CD14-positive monocyte (primary cell): ENCODE measurements around the gene CXADR. TPM values are rescaled to one million over a fixed set of nuclear protein-coding genes. Genes with fewer than 3 reads are reported as not detected.

Experiments
- DNase-seq, 3 donors: peaks; one replicate each; pipeline ENCODE4 v3.0.0-alpha.2; 2011 to 2022
- H2AFZ ChIP-seq: 2 replicates; pipeline ENCODE4 v1.6.0; 2012; ENCODE audit warnings: mild to moderate bottlenecking, low read depth, low read length, inconsistent platforms; ENCODE audit not compliant: insufficient read depth, poor library complexity, severe bottlenecking
- H3K27ac ChIP-seq, 2 donors: 1 replicate in 1 of 2; 2 replicates in 1 of 2; pipeline ENCODE4 v1.5.1; 2012 to 2013; ENCODE audit warnings: low read length in 2 of 2, control low read depth in 1 of 2, inconsistent platforms in 1 of 2, low read depth in 1 of 2, mild to moderate bottlenecking in 1 of 2
- H3K27me3 ChIP-seq, 2 donors: one replicate each; pipeline versions ENCODE4 v1.6.0 to v1.6.1; 2011 to 2013; ENCODE audit warnings: low read length in 2 of 2; ENCODE audit not compliant: control insufficient read depth in 2 of 2, insufficient read depth in 2 of 2
- H3K36me3 ChIP-seq, 2 donors: replicated peaks in 1 of 2; 1 replicate in 1 of 2; 2 replicates in 1 of 2; pipeline versions ENCODE4 v1.5.1 to v1.6.1; 2012 to 2013; ENCODE audit warnings: low read length in 2 of 2, control low read depth in 1 of 2, inconsistent platforms in 1 of 2, mild to moderate bottlenecking in 1 of 2; ENCODE audit not compliant: insufficient read depth in 2 of 2, control insufficient read depth in 1 of 2
- H3K4me1 ChIP-seq, 2 donors: 1 replicate in 1 of 2; 2 replicates in 1 of 2; pipeline versions ENCODE4 v1.5.1 to v1.6.1; 2012 to 2013; ENCODE audit warnings: low read length in 2 of 2, control low read depth in 1 of 2, inconsistent platforms in 1 of 2, mild to moderate bottlenecking in 1 of 2, moderate library complexity in 1 of 2; ENCODE audit not compliant: insufficient read depth in 2 of 2, control insufficient read depth in 1 of 2
- H3K4me2 ChIP-seq: replicated peaks from 2 replicates; pipeline ENCODE3; 2012; ENCODE audit warnings: low read length, moderate library complexity, mild to moderate bottlenecking; ENCODE audit not compliant: poor library complexity, severe bottlenecking; ENCODE audit errors: extremely low read depth
- H3K4me3 ChIP-seq, 3 experiments: fragments of 200-600 bp in 1 of 3; sonication (generic) in 1 of 3; replicated peaks in 1 of 3; 1 replicate in 2 of 3; 2 replicates in 1 of 3; pipeline ENCODE4 v1.5.1; 2011 to 2013; ENCODE audit warnings: low read length in 3 of 3, mild to moderate bottlenecking in 3 of 3, control low read depth in 2 of 3, low read depth in 2 of 3, inconsistent platforms in 1 of 3, moderate library complexity in 1 of 3
- H3K79me2 ChIP-seq: 2 replicates; pipeline ENCODE4 v1.6.0; 2012; ENCODE audit warnings: mild to moderate bottlenecking, control low read depth, inconsistent platforms, low read length, moderate library complexity; ENCODE audit not compliant: insufficient read depth
- H3K9ac ChIP-seq: 2 replicates; pipeline ENCODE4 v1.6.0; 2017; ENCODE audit warnings: low read length, mild to moderate bottlenecking; ENCODE audit not compliant: insufficient read depth, poor library complexity, severe bottlenecking
- H3K9me3 ChIP-seq, 2 donors: replicated peaks in 1 of 2; 1 replicate in 1 of 2; 2 replicates in 1 of 2; pipeline versions ENCODE4 v1.5.1 to v1.6.1; 2012 to 2013; ENCODE audit warnings: low read length in 2 of 2, control low read depth in 1 of 2; ENCODE audit not compliant: control insufficient read depth in 1 of 2, insufficient read depth in 1 of 2
- H4K20me1 ChIP-seq: 2 replicates; pipeline ENCODE4 v1.6.0; 2012; ENCODE audit warnings: mild to moderate bottlenecking, low read length, control low read depth, moderate library complexity; ENCODE audit not compliant: insufficient read depth
- H3K27ac Mint-ChIP-seq, 7 donors: one replicate each; pipeline ENCODE4 v1.8.0; 2020; ENCODE audit warnings: mild to moderate bottlenecking in 7 of 7, mixed read lengths in 7 of 7, moderate library complexity in 6 of 7, inconsistent platforms in 2 of 7
- H3K27me3 Mint-ChIP-seq, 3 donors: one replicate each; pipeline ENCODE4 v1.8.0; 2021 to 2022; ENCODE audit warnings: low read depth in 3 of 3, mild to moderate bottlenecking in 3 of 3, mixed read lengths in 3 of 3, moderate library complexity in 3 of 3, inconsistent platforms in 1 of 3
- H3K36me3 Mint-ChIP-seq, 2 donors: one replicate each; pipeline ENCODE4 v1.8.0; 2020; ENCODE audit warnings: mixed read lengths in 2 of 2, inconsistent platforms in 1 of 2, mild to moderate bottlenecking in 1 of 2
- H3K4me1 Mint-ChIP-seq: one replicate; pipeline ENCODE4 v1.8.0; 2020; ENCODE audit warnings: mild to moderate bottlenecking, mixed read lengths
- H3K4me3 Mint-ChIP-seq, 2 donors: one replicate each; pipeline ENCODE4 v1.8.0; 2020; ENCODE audit warnings: mild to moderate bottlenecking in 2 of 2, mixed read lengths in 2 of 2, moderate library complexity in 1 of 2
- H3K9me3 Mint-ChIP-seq, 7 donors: one replicate each; pipeline ENCODE4 v1.8.0; 2020 to 2022; ENCODE audit warnings: mixed read lengths in 7 of 7, mild to moderate bottlenecking in 6 of 7, moderate library complexity in 6 of 7, inconsistent platforms in 2 of 7
- WGBS: methylation state at CpG from one replicate; pipeline ENCODE4 v1.1.5; 2013; ENCODE audit warnings: missing lambda C conversion rate; ENCODE audit not compliant: insufficient coverage; 5-methylcytosine and 5-hydroxymethylcytosine counted together
- intact Hi-C, 2 donors: fragments of 100-400 bp; cut with micrococcal nuclease; formaldehyde crosslinking; loops; one replicate each; pipeline versions ENCODE4 v1.15.0 to v1.15.1; 2023
- polyA plus RNA-seq, 3 donors: library from polyadenylated mRNA; depleted of rRNA in 1 of 3; unstranded in 2 of 3; stranded (reverse) in 1 of 3; fragments of 300-500 nt in 2 of 3; fragments of >200 nt in 1 of 3; fragmentation: Illumina TruSeq in 2 of 3; gene quantifications; 1 replicate in 2 of 3; 2 replicates in 1 of 3; pipeline ENCODE4 v1.2.3, GENCODE V29; 2012 to 2021
- TF ChIP-seq, protein P1 (sequence below): fragments of 200-600 bp; IDR thresholded peaks from one replicate; pipeline ENCODE4 v1.8.0; 2022; ENCODE audit warnings: antibody characterized with exemption, mild to moderate bottlenecking

The CXADR gene
- polyA plus RNA-seq, 3 donors, result not detected

DNA sequence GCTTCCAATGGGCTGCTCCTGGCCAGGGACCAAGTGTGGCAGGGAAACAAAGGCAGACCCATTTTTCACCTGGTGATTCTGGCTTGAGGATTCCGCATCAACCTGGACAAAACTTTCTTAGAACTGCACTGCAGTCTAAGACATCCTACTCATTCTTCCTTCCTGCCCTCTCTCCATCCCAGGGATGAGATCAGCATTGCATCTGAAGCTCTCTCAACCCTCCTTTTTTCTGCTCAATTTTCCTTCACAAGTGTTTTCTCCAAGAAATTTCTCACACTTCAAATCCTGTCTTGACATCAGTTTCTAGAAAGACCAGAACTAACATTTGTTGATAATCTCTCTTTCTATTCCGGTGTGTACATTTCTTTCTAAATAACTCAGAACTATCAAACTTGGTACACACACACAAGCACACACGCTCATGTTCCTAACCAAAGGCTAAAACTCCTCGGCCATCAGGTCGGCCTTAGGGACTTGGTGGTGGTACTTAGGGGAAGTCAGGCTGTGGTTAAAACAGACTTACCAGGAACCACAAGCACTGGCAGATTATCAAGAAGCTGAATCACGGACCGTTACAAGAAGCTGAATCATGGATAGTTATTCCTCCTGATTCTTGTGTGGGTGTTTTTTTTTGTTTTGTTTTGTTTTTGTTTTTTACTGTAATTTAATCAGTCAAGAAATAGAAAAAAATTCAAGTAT lies 21.0 kb upstream of the CXADR start:
- no peaks in the 10 kb centered on the region for H4K20me1 ChIP-seq
- TF ChIP-seq, protein P1, sequence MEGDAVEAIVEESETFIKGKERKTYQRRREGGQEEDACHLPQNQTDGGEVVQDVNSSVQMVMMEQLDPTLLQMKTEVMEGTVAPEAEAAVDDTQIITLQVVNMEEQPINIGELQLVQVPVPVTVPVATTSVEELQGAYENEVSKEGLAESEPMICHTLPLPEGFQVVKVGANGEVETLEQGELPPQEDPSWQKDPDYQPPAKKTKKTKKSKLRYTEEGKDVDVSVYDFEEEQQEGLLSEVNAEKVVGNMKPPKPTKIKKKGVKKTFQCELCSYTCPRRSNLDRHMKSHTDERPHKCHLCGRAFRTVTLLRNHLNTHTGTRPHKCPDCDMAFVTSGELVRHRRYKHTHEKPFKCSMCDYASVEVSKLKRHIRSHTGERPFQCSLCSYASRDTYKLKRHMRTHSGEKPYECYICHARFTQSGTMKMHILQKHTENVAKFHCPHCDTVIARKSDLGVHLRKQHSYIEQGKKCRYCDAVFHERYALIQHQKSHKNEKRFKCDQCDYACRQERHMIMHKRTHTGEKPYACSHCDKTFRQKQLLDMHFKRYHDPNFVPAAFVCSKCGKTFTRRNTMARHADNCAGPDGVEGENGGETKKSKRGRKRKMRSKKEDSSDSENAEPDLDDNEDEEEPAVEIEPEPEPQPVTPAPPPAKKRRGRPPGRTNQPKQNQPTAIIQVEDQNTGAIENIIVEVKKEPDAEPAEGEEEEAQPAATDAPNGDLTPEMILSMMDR, result no peak
- peak overlapping the region; percentile 17 for H3K4me2 ChIP-seq
- H3K27me3 ChIP-seq, result peaks cover 5 to 10% of the 10 kb centered on the region in 2 donors
- Mint-ChIP-seq H3K4me1 (peaks cover 11% of the 10 kb centered on the region), H3K4me3 (peak overlapping the region in 1 of 2 donors; percentile 23), H3K27me3 (peaks cover 14 to 36% (median 26%) of the 10 kb centered on the region in 3 donors), H3K27ac (peak overlapping the region in 2 of 7 donors; percentile 19 to 24), H3K36me3 (no peaks in the 10 kb centered on the region), H3K9me3 (peaks cover 0 to 3% (median 0%) of the 10 kb centered on the region in 7 donors)
- H3K79me2 ChIP-seq, result no peaks in the 10 kb centered on the region
- H3K9ac ChIP-seq, result no peak overlapping the region
- no peaks in the 10 kb centered on the region for H3K36me3 ChIP-seq
- no peak overlapping the region for H2AFZ ChIP-seq
- peak; percentile 44 to 64 (median 60) for DNase-seq
- H3K4me1 ChIP-seq, result peaks cover 9 to 14% of the 10 kb centered on the region in 2 donors
- intact Hi-C loops, result no loop called here
- no peak overlapping the region for H3K27ac ChIP-seq
- H3K4me3 ChIP-seq, result peak overlapping the region in 1 of 3 experiments; percentile 32
- H3K9me3 ChIP-seq, result no peaks in the 10 kb centered on the region
- 73% methylated on average over 2 of the region's 7 CpGs for WGBS

DNA sequence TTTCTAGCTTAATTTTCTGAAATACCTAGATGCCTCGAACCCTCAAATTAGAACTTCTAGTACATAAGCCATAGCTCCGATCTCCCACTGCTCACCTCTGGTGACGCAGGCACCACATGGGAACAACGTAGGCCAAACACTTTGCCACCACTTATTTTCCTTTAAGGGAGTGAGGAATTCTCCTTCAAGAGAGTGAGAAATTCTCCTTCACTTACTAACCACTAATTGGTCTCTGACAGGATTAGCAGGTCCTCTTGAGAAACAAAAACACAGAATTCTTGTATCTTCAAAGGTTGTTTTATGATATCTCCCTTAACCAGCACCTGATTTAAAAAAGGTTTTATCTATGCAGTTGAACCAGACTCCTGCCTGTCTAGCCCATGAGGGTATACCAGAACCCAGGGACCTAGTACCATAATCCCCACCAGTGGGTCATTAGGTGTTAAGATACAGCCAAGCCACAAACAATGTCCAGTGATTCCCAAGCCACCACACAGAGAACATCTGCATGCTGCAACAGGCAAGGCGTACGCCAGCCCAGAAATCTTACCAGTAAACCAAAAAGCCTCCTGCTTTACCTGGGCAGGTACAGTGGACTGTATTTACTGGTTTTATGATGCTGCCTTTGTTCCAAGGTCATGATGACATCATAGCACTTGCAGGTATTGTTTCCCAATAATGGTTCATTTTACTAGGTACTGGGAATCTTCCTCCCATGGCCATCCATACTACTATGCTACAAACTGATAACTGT lies 20.3 kb upstream of the CXADR start:
- Mint-ChIP-seq H3K36me3 (no peaks in the 10 kb centered on the region), H3K27ac (peak overlapping the region in 2 of 7 donors; percentile 5 to 59), H3K4me1 (peaks cover 11% of the 10 kb centered on the region), H3K9me3 (peaks cover 0 to 3% (median 2%) of the 10 kb centered on the region in 7 donors), H3K27me3 (peaks cover 16 to 31% (median 27%) of the 10 kb centered on the region in 3 donors), H3K4me3 (peak overlapping the region in 1 of 2 donors; percentile 23)
- Histone ChIP-seq H3K4me1 (peaks cover 9 to 14% of the 10 kb centered on the region in 2 donors), H3K36me3 (no peaks in the 10 kb centered on the region), H4K20me1 (no peaks in the 10 kb centered on the region), H3K4me3 (peak overlapping the region in 1 of 3 experiments; percentile 32), H3K79me2 (no peaks in the 10 kb centered on the region), H3K9ac (no peak overlapping the region), H3K27ac (no peak overlapping the region), H3K27me3 (peaks cover 5 to 9% of the 10 kb centered on the region in 2 donors), H2AFZ (no peak overlapping the region), H3K4me2 (peak overlapping the region; percentile 17), H3K9me3 (no peaks in the 10 kb centered on the region)
- WGBS, result 100% methylated on average over 1 of the region's 6 CpGs
- TF ChIP-seq, protein P1, result no peak
- intact Hi-C loops, result no loop called here
- no peak for DNase-seq
